Nephron progenitor cell (in vitro differentiated cells): ENCODE measurements around the gene MLKL.
"Not testable (repeated sequence)": the region's sequence is repeated elsewhere in the genome, so short reads cannot be mapped to it uniquely, and the experiment has no call there.

Experiments
- DNase-seq: peaks from one replicate; pipeline ENCODE4 v3.0.0; 2021
- H3K27ac Mint-ChIP-seq: 2 replicates; pipeline ENCODE4 v1.8.0; 2021; ENCODE audit warnings: mild to moderate bottlenecking, moderate library complexity, mixed read lengths
- H3K27me3 Mint-ChIP-seq: 2 replicates; pipeline ENCODE4 v1.8.0; 2021; ENCODE audit warnings: mild to moderate bottlenecking, low read depth, mixed read lengths; ENCODE audit not compliant: poor library complexity
- H3K36me3 Mint-ChIP-seq: 2 replicates; pipeline ENCODE4 v1.8.0; 2021; ENCODE audit warnings: low read depth, mixed read lengths
- H3K4me1 Mint-ChIP-seq: 2 replicates; pipeline ENCODE4 v1.8.0; 2021; ENCODE audit warnings: mixed read lengths
- H3K4me3 Mint-ChIP-seq: 2 replicates; pipeline ENCODE4 v1.8.0; 2021; ENCODE audit warnings: mild to moderate bottlenecking, moderate library complexity, mixed read lengths
- H3K9me3 Mint-ChIP-seq: 2 replicates; pipeline ENCODE4 v1.8.0; 2021; ENCODE audit warnings: mild to moderate bottlenecking, moderate library complexity, mixed read lengths
- TF ChIP-seq, protein P1 (sequence below): fragments of 200-600 bp; sonication (generic); IDR thresholded peaks from 2 replicates; pipeline ENCODE4 v1.5.0; 2021; ENCODE audit warnings: antibody characterized with exemption

Gene MLKL

DNA sequence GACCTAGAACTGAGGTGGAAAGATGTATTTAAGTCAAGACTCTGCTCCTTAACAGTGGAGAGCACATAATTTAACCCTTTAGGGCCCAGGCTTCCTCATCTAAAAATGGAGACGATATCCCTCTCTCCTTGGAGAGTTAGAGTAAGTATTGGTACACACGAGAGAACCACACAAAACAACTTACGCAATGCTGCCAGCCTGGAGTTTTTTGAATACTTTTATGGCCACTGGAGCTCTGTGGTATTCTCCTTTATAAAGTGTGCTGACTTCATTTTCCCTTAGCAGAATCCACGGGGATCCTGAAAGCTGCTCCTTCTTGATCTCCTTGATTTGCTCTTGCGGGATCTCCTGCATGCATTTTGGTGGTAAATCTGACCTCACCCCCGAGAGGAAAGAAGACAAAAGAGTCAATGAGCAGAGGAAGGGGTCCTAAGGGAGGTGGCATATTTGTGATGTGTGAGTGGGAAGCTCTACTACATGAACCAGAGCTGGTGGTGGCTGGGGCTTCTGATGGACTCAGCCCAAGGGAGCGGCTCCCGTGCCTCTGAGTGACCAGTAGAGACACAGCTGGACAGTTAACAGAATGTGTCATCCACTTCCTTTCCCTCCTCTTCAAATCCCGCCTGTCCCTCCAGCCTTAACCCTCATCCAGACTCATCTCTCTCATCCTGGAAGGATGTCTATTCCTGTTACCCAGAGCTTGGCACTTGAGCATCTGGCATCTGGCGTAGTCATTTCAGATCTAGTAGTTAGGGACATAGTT lies 9.4 kb downstream of the MLKL start:
- Mint-ChIP-seq H3K36me3 (no peaks in the 10 kb centered on the region), H3K4me3 (no peak overlapping the region), H3K4me1 (peaks cover 6% of the 10 kb centered on the region), H3K27me3 (peaks cover 28% of the 10 kb centered on the region), H3K27ac (no peak overlapping the region), H3K9me3 (peaks cover 8% of the 10 kb centered on the region)
- TF ChIP-seq, protein P1, sequence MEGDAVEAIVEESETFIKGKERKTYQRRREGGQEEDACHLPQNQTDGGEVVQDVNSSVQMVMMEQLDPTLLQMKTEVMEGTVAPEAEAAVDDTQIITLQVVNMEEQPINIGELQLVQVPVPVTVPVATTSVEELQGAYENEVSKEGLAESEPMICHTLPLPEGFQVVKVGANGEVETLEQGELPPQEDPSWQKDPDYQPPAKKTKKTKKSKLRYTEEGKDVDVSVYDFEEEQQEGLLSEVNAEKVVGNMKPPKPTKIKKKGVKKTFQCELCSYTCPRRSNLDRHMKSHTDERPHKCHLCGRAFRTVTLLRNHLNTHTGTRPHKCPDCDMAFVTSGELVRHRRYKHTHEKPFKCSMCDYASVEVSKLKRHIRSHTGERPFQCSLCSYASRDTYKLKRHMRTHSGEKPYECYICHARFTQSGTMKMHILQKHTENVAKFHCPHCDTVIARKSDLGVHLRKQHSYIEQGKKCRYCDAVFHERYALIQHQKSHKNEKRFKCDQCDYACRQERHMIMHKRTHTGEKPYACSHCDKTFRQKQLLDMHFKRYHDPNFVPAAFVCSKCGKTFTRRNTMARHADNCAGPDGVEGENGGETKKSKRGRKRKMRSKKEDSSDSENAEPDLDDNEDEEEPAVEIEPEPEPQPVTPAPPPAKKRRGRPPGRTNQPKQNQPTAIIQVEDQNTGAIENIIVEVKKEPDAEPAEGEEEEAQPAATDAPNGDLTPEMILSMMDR: no peak
- DNase-seq: no peak

DNA sequence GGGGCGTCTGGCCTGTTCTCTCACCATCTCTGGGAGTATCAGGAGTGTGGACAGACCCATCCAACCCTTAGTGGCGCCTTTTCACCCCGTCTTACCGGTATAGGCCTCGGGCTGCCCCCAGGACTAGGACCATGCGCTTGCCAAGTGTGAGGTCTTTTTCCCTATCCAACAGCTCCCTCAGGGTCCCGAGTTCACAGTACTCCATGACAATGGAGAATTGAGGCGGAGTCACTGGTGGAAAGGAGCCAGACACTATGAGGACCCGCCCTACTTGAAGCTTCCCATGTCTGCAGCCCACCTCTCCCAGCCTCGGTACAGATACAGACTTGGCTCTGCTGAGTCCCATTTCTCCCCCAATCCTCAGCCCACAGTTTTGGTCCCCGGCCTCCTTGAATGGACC lies 18.1 kb downstream of the MLKL start:
- H3K27me3 Mint-ChIP-seq: peaks cover 8% of the 10 kb centered on the region
- no peaks in the 10 kb centered on the region for H3K9me3 Mint-ChIP-seq
- H3K27ac Mint-ChIP-seq: no peak overlapping the region
- H3K4me1 Mint-ChIP-seq: peaks cover 7% of the 10 kb centered on the region
- DNase-seq: no peak
- H3K4me3 Mint-ChIP-seq: no peak overlapping the region
- TF ChIP-seq, protein P1: no peak
- no peaks in the 10 kb centered on the region for H3K36me3 Mint-ChIP-seq

DNA sequence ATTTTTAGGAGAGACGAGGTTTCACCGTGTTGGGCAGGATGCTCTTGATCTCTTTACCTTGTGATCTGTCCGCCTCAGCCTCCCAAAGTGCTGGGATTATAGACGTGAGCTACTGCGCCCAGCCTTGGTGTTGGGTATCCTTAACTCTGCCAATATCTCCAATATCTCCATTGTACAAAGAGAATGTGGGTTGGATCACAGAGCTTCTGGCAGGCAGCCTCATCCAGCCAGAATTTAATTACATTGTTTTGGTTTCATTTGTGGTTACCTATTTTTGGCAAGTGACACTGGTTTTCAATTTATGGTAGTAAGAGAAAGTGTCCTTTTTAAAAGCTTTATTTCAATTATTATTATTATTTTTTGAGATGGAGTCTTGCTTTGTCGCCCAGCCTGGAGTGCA lies 20.0 kb downstream of the MLKL start:
- Mint-ChIP-seq H3K36me3 (no peaks in the 10 kb centered on the region), H3K4me1 (peaks cover 7% of the 10 kb centered on the region), H3K9me3 (no peaks in the 10 kb centered on the region), H3K4me3 (no peak overlapping the region), H3K27ac (no peak overlapping the region), H3K27me3 (peaks cover 16% of the 10 kb centered on the region)
- no peak for DNase-seq
- TF ChIP-seq, protein P1: no peak

DNA sequence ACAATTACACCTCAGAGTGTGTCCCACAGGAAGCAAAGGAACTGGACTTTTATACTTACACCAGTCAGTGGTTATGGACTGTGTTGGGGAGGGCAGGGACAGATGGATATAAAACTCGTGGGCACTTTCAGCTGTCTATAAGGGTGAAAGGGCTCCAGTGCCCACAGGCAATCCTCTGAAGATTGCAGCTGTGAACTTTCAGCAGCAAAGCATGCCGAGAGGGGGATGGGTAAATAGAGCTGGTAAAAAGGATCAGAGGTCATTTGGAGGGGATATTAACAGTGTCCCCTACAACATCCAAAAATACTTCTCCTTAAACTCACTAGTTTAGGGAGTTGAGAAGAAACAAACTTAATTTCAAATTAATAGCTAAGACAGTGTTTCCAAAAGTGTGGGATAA lies 20.7 kb downstream of the MLKL start:
- Mint-ChIP-seq H3K27ac (peak overlapping the region; percentile 31), H3K4me3 (no peak overlapping the region), H3K9me3 (no peaks in the 10 kb centered on the region), H3K4me1 (peaks cover 7% of the 10 kb centered on the region), H3K27me3 (peaks cover 18% of the 10 kb centered on the region), H3K36me3 (no peaks in the 10 kb centered on the region)
- TF ChIP-seq, protein P1: no peak
- no peak for DNase-seq

DNA sequence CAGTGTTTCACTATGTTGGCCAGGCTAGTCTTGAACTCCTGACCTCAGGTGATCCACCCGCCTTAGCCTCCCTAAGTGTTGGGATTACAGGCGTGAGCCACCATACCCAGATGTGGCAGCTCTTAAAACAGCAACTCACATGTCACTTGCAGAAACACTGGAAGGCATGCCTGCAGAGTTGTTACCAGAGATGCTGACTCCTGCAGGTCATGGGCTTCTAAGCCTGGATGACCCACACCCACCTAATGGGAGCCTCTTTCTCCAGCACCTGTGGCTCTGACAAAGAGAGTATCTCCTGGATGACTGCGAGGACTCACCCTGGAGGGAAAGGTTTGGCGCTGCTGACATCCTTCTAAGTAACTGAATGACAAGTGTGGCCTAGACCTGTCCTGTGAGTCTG lies 22.8 kb downstream of the MLKL start:
- no peak for DNase-seq
- Mint-ChIP-seq H3K9me3 (no peaks in the 10 kb centered on the region), H3K36me3 (no peaks in the 10 kb centered on the region), H3K27me3 (peaks cover 23% of the 10 kb centered on the region), H3K4me3 (no peak overlapping the region), H3K4me1 (peaks cover 7% of the 10 kb centered on the region), H3K27ac (no peak overlapping the region)
- TF ChIP-seq, protein P1: no peak

DNA sequence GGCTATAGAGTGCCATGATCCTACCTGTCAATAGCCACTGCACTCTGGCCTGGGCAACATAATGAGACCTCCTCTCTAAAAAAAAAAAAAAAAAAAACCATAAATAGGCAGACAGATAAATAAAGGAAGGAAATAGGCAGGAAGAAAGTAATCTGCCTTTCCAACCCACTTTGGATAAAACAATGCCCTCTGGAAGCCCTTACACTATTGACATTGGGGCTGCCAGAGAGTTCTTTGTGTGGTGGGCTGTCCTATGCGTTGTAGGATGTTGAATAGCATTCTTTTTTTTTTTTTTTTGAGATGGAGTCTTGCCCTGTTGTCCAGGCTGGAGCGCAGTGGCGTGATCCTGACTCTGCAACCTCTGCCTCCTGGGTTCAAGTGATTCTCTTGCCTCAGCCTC lies 26.8 kb downstream of the MLKL start:
- Mint-ChIP-seq H3K36me3 (no peaks in the 10 kb centered on the region), H3K9me3 (peaks cover 11% of the 10 kb centered on the region), H3K27me3 (peaks cover 41% of the 10 kb centered on the region), H3K27ac (no peak overlapping the region), H3K4me3 (no peak overlapping the region), H3K4me1 (no peaks in the 10 kb centered on the region)
- TF ChIP-seq, protein P1: no peak
- no peak for DNase-seq

DNA sequence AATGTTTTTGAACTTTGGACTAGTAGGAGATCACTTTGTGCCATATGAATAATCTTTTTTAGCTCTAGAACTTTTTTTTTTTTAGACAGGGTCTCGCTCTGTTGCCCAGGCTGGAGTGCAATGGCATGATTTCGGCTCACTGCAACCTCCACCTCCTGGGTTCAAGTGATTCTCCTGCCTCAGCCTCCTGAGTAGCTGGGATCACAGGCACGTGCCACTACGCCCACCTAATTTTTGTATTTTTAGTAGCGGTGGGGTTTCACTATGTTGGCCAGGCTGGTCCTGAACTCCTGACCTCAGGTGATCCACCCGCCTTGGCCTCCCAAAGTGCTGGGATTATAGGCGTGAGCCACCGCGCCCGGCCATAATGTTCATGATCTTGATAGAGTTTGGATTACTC lies 31.8 kb downstream of the MLKL start:
- not testable (repeated sequence) for DNase-seq, H3K27ac Mint-ChIP-seq, H3K4me3 Mint-ChIP-seq
- Mint-ChIP-seq H3K27me3 (peaks cover 24% of the 10 kb centered on the region), H3K9me3 (peaks cover 31% of the 10 kb centered on the region), H3K4me1 (peaks cover 21% of the 10 kb centered on the region), H3K36me3 (peaks cover 26% of the 10 kb centered on the region)
